GM19043 (cell line): ENCODE results near the gene GGNBP2.
A peak's percentile ranks its signal among the peaks of the same experiment; 100 is the strongest.
"Not testable (repeated sequence)": the region's sequence is repeated elsewhere in the genome, so short reads cannot be mapped to it uniquely, and the experiment has no call there.

Source experiments
- ATAC-seq: cut with Tn5 transposase; IDR thresholded peaks from one replicate; pipeline ENCODE4 v1.9.1; 2021; ENCODE audit warnings: low read depth; ENCODE audit not compliant: unreplicated experiment

GGNBP2 gene

GRCh38 chr17:36544307-36545076 is at the start of gene GGNBP2:
Gene GGNBP2 (plus strand): TSS chr17:36544919. CDS start chr17:36545725, 806 bp downstream.
- ATAC-seq = peak; percentile 38

- no peak for ATAC-seq
Observed at GRCh38 chr17:36495076-36495578, 49.6 kb upstream of the GGNBP2 start.

DNA sequence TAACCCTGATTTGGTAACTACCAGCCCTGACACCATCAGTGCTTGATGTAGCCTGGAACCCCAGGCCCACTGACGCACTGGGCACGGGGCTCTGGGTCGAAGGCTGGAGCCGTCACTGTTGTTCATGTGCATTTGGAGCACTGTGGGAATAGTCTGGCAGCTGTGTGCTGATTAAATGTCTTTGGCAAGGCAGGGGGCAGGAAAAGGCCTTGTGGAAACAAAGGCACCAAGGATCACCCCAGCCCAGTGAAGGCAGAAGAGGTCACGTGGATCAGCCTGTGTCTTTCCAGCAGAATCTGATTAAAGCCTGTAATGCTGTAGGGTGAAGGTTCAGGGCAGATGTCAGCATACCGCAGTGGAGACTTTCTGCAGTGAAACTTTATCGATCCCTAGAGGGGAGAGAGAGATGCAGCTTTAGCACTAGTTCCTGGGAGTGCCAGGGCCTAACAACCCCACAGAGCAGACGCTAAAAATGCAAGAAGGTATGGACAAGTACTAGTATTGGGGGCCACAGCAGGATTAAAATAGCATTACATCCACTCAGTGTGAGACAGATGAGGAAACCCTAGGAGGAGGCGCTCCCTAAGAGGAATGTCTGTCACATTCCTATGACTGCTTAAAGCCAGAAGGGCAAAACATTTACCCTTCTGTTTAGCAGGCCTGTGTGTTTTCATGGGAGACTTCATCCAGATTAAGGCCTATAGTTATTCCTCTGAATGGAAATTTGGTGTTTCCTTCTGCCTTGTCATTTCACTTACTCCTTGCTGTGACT is 48.5 kb upstream of the GGNBP2 start:
- no peak for ATAC-seq

DNA sequence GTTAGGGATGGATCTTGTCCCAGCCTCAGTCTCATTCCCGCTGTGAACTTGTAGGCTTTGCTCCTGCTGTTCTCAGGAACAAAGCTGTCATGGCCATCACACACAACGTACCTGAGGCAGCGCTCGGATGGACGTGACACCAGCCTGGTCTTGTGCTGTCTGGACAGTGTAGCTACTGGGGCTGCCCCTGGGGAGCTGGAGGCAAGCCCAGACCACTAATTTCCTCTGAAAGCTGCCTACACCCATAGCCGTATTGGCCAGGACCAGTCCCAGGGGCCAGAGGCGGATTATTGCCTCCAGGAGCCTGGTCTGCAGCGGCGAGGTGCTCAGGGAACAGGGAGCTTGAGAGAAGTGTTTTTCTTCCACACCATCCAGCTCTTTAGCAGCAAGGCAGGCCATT is 46.6 kb upstream of the GGNBP2 start:
- ATAC-seq = no peak

DNA sequence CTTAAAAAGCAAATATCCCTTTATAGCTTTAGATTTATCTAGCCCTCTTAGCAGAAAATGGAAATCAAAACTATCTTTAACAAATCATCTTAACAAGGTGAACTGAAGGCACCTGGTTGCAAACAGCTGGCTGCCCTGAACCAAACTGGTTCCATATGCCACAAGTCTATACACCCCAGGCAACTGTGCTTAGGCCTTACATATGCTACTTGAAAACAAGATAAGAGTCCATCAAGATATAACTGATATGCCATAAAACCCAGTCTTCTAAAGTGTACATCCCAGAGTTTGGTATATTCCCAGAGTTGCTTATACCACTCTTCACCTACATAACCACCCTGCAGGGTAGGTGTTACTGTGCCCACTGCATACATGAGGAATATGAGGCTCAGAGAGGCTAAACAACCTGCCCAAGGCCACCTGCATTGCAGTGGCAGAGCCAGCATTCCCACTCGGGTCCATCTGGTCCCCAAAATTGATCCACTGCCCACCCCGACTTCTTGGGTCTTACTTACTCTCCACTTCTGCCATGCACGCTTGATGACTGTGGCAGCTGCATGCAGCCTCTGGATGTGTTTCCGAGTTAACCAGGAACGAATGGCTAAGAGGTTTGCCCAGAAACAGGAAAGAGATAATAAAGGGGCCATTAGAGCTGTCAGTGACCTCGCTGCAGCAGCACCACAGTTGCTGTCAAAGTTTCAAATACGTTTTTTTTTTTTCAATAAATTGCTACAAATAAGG is 46.0 kb upstream of the GGNBP2 start:
- no peak for ATAC-seq

DNA sequence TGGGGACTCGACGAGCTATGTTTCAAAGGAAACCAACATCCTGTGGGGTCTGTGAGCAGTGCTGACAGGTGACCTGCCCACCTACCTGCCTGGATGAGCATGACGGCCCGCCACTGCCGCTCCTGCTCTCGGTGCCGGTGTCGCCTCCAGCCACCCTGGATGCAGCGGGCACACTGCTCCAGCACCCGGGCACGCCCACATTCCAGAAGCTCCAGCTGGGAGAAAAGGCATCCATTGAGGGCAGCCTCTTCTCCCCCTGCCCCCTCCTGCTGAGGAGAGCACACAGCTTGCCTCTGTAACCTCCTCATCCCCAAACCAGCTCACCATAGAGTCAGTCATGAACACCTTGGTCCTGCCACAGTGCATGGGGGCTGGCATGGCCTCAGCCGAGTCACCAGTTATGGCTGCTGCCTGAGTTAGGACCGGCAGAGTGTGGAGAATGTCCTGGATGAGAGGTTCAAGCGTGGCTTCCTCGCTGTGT is 43.9 kb upstream of the GGNBP2 start:
- ATAC-seq = no peak

GRCh38 chr17:36501351-36501750 is 43.4 kb upstream of the GGNBP2 start:
- no peak for ATAC-seq

GRCh38 chr17:36501963-36502362 is 42.8 kb upstream of the GGNBP2 start:
- ATAC-seq = no peak

DNA sequence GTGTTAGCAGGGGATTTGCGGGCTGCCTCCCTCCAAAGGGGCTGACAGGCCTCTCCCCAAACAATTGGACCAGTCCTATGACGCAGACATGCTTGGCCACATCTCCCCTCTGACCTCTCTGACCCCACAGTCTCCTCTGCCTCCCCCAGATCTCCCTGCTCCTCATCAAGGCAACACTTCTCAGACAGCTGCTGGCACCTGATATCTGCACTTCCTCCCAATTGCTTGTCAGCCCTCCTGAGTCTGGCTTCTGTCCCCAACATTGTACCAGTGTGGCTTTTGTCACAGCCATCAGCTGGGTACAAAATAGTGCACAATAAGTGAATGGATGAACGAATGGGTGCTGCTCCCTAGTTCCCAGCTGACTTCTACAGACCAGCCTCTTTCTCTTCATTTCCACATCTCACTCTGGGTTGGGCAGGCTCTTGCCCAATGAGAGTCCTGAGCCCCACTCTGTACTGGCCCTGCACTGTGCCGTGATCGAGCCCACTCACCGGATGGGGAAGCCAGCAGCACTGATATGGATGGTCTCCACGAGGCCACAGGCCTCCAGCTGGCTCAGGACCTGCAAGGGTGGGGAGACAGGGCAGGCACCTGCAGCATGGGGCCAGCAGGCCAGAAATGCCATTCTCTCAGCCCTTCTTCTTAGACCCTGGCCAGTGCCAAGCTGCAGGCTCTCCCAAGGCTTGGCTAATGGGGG is 41.1 kb upstream of the GGNBP2 start:
- no peak for ATAC-seq

- ATAC-seq = no peak
Observed at GRCh38 chr17:36504156-36504545, 40.6 kb upstream of the GGNBP2 start.

DNA sequence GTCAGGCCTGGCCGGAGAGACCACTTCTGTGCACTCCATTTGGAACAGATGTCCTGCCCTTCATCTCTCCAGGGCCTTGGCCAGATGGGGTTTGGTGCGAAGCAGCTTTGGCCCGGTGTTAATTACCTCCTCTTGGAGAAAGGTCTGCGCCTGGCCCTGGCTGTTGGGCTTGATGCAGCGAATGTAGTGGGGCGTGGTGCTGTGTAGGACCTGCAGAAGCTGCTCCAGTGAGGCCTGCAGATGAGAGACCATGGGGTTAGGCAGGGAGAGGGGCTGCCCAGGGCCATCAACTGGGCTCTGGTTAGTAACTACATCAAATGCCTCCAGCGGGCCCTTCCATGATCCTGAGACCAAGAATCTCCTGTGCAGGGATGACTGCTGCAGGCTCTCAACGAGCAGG is 39.5 kb upstream of the GGNBP2 start:
- ATAC-seq = no peak

- no peak for ATAC-seq
Observed at GRCh38 chr17:36506249-36506826, 38.4 kb upstream of the GGNBP2 start.

DNA sequence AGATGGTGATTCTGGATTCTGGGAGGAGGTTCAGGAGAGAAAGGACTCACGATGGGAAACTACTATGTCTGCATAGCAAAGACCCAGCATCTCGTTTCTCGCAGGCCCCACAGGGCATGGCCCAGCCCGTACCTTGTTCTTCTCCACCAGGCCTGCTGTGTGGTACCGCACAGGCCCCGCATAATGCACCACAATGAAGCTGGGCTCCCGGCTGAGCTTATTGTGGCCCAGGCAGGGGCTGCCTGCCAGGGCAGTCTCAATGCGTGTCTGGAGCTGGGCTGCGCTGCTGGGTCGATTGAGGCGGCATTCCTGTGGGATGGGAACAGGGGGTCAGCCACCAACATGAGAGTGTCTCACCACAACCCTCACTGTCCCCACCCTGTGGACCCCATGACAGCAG is 37.9 kb upstream of the GGNBP2 start:
- no peak for ATAC-seq

DNA sequence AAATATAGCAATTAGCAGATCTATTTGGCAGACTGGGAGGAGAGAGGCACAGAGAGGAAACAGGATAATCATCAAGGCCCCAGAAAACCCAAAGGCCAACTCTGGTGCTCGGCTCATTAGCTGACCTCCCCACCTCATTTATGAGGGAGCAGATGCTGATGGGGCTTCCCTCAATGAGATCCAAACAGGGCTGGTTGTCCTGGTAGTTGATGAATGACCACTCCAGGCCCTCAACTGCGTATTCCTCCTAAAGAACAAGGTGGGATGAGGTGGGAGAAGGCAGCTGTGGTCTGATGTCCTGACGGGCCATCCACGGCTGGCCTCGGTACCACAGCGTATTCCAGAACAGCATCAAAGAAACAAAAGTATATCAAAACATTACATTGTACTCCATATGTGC is 37.5 kb upstream of the GGNBP2 start:
- ATAC-seq = no peak

DNA sequence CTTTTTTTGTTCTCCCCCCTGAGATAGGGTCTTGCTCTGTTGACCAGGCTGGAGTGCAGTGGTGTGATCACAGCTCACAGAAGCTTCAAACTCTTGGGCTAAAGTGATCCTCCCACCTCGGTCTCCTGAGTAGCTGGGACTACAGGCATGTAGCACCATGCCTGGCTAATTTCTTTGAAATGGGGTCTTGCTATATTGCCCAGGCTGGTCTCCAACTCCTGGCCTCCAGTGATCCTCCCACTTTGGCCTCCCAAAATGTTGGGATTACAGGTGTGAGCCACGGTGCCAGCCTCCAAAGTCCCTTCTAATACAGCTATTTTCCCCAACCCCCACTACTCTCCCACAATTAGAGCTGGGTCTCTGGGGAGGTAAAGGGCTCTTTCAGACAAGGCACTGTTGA is 36.3 kb upstream of the GGNBP2 start:
- ATAC-seq = not testable (repeated sequence)

DNA sequence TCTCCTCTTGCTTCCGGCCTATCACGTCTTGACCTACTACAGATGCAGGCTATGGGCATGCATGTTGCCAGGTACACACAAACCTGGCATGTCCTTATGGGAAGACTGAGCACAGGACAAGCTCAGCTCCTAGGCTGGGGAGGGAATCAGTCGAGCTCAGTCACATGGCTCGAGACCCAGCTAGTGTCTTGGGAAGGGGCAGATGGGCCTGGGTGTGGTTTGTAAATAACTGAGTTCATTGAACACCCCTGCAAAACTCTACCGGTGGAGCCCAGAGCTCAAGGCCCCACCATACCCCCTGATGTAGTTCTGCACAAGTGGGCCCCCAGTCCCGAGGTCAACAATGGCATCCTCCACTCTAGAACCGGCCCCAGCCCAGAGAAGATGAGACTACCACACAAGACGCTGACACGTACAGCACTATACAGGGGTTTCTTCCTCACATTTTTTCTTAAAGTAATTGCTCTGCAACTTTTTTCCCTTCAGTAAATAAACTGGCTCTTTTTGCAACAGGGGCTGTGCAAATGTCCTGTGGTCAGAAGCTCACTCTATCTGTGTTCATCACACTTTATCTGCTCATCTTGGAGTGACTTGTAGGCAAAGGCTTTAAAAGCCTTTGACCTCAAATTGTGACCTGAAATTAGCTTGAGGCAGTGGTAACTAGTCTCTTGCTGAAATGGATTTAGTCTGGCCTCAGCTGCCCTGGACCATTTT is 35.3 kb upstream of the GGNBP2 start:
- no peak for ATAC-seq

DNA sequence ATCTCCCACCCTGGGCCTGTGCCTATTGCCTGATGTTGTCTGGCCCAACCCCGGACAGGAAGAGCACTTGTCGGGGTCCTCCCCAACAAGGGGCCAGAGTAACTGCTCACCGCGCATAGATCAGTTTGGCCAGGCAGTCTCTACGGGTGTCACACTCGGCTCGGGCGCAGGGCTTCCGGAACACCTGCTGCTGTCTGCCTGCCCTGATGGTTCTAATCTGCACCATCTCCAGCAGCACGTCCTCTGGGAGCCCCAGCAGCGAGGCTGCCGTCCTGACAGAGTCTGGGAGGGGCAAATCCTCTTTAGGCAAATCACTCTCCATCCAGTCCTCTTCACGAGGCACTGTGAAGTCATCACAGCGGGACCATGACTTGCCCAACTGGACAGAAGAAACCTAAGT is 34.1 kb upstream of the GGNBP2 start:
- ATAC-seq = no peak

DNA sequence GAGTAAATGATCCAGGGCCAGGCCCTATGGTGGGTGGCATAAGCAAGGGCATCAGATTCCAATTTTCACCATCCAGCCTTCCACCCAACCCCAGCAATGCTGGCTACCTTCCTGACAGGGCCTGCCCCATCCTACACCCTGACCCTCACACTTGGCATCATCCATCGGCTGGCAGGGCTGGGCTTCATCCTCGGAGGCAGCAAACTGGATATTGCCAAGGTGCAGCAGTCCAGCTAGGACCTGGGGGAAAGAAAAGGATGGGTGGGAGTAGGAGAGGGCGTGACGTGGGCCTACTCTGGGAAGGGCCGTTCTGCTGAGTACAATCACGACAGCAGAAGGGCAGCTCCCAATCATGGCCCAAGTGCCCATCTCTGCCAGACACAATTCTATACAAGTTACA is 33.5 kb upstream of the GGNBP2 start:
- no peak for ATAC-seq

GRCh38 chr17:36512641-36513040 is 32.1 kb upstream of the GGNBP2 start:
- ATAC-seq = no peak
